ENCODE data around the gene LTV1. TPM values are rescaled to one million over a fixed set of nuclear protein-coding genes. Genes with fewer than 3 reads are reported as not detected.
A peak's percentile ranks its signal among the peaks of the same experiment; 100 is the strongest.

The LTV1 gene
- total and polyA plus RNA-seq, 9 of the 15 experiments (the other 6 are each of a cell fraction or from before 2014, with no cell fraction given): 57.9 to 162 (median 119) TPM

- TF ChIP-seq HDAC8 (tag; IDR thresholded peaks at IDR 0.05): peak; percentile 17; the same call in 1 of the 2 replicates
- TF ChIP-seq XRCC4 (IDR thresholded peaks at IDR 0.05; ENCODE audit: extremely low read depth, insufficient read depth, insufficient read length): no peak
- TF ChIP-seq ARID3A (IDR thresholded peaks at IDR 0.05; ENCODE audit: borderline replicate concordance, low read depth, low read length): no peak
- no peak for TF ChIP-seq ZNF696 (CRISPR knock-in tag; conservative IDR thresholded peaks at IDR 0.05)
- TF ChIP-seq ZBTB33 (CRISPR knock-in tag; IDR thresholded peaks at IDR 0.05): peak; percentile 32; the same call in 1 of the 2 replicates
These were observed 500 bp downstream of the LTV1 start (continued) for GRCh38 chr6:143843677-143843999.

GRCh38 chr6:143844006-143844405 lies 868 bp downstream of the LTV1 start:
- 0% methylated on average over 4 of the region's 4 CpGs for WGBS (ENCODE audit: insufficient coverage, low coverage, missing lambda C conversion rate)
- Histone ChIP-seq H3K9me3 (replicated peaks; ENCODE audit: control insufficient read depth, insufficient read depth, low read depth, low read length) (no peaks in the 10 kb centered on the region), H4K20me1 (replicated peaks; ENCODE audit: control insufficient read depth, insufficient read depth, low read length) (no peaks in the 10 kb centered on the region), H3K27ac (ENCODE audit: extremely low read depth, low read depth, low read length) (peak overlapping the region; percentile 94), H3K4me3 (peak overlapping the region; percentile 78), H3K9ac (ENCODE audit: insufficient read depth in 1 of 2, low read depth in 2 of 2, low read length in 2 of 2) (peak overlapping the region; percentile 94 to 99), H3K27me3 (ENCODE audit: control insufficient read depth in 2 of 2, insufficient read depth in 2 of 2, low read length in 2 of 2) (no peaks in the 10 kb centered on the region), H3K9me1 (ENCODE audit: control insufficient read depth, insufficient read depth, low read length) (no peaks in the 10 kb centered on the region), H2AFZ (ENCODE audit: low read depth, low read length) (no peak overlapping the region), H3K4me1 (replicated peaks in 1 of 2; ENCODE audit: control insufficient read depth in 2 of 2, insufficient read depth in 2 of 2, low read length in 2 of 2) (peaks cover 2 to 9% of the 10 kb centered on the region in 2 experiments; a peak in 4 of 5 replicates), H3K36me3 (ENCODE audit: control insufficient read depth, insufficient read depth, low read length) (peaks cover 50% of the 10 kb centered on the region), H3K79me2 (ENCODE audit: control insufficient read depth, insufficient read depth, low read length) (peaks cover 60% of the 10 kb centered on the region), H3K4me2 (ENCODE audit: insufficient read depth, low read length) (peak overlapping the region; percentile 91)
- peak; percentile 40 for FAIRE-seq
- ChIA-PET POLR2A (interaction anchor here (0.6 to 2.4 kb wide), 9 partner anchors 11 to 978 kb away, joined by 3 to 13 read pairs (median 4); no protein-coding TSS in a partner anchor), CTCF (ENCODE audit: low intra/inter-chr PET ratio) (no interaction called here)
- TSS peak; percentile 37 for BruUV-seq (replicated peaks)
- intact Hi-C loops (cut with micrococcal nuclease): loop anchor here (5.0 kb wide), 2 partner anchors 167 to 252 kb away; partner anchors contain the start of gene PHACTR2
- DNase-seq (ENCODE audit: extremely low read depth in 1 of 4, low spot score in 3 of 4): peak in 1 of 4 experiments; percentile 25
- ATAC-seq: peak; percentile 15; the same call in 1 of the 3 replicates
- in situ Hi-C loops (cut with MboI): no loop called here
- 0 out of 2 replicates have a peak, but pooled peaks have one; percentile 13 for TF ChIP-seq KAT7 (CRISPR knock-in tag; IDR thresholded peaks at IDR 0.05; ENCODE audit: borderline replicate concordance)
- TF ChIP-seq SMC3 (conservative IDR thresholded peaks at IDR 0.05; ENCODE audit: insufficient read depth, low read depth, low read length): no peak
- TF ChIP-seq SMARCA4 (IDR thresholded peaks at IDR 0.05): 0 out of 2 replicates have a peak, but pooled peaks have one; percentile 7
